Skeletal muscle tissue (tissue), 1 donor: Measurements from ENCODE around the gene CMPK2. TPM values are rescaled to one million over a fixed set of nuclear protein-coding genes. Genes with fewer than 3 reads are reported as not detected.

Source experiments
- total RNA-seq: library from RNA; depleted of rRNA; stranded (reverse); fragments of >200 nt; gene quantifications from one replicate; pipeline ENCODE4 v1.2.3, GENCODE V29; 2014

The CMPK2 gene
- total RNA-seq, 1 donor from 2014 or later, result 4.2 TPM

Other genes with a start within 250 kb of the CMPK2 start
- gene RSAD2, start 11.9 kb upstream of the CMPK2 start, total RNA-seq, result 6.8 TPM
- gene RNF144A, start 51.5 kb upstream of the CMPK2 start, total RNA-seq, result 16.2 TPM